Measurements from ENCODE around the gene SFXN3. TPM values are rescaled to one million over a fixed set of nuclear protein-coding genes. Genes with fewer than 3 reads are reported as not detected.
A peak's percentile ranks its signal among the peaks of the same experiment; 100 is the strongest.

The SFXN3 gene
- total and polyA plus RNA-seq, 2 experiments from 2014 or later = 93.6 to 102 TPM

- Histone ChIP-seq H3K4me2 (no peak overlapping the region), H3K27ac (peak overlapping the region; percentile 89), H3K27me3 (peaks cover 31% of the 10 kb centered on the region), H3K9me2 (replicated peaks; ENCODE audit: insufficient read depth) (no peaks in the 10 kb centered on the region), H3K36me3 (replicated peaks; ENCODE audit: insufficient read depth, low read depth) (no peaks in the 10 kb centered on the region), H3K9me3 (ENCODE audit: low read depth) (no peaks in the 10 kb centered on the region), H4K20me1 (ENCODE audit: insufficient read depth, poor library complexity, severe bottlenecking) (no peaks in the 10 kb centered on the region), H3K79me2 (no peaks in the 10 kb centered on the region), H3K4me1 (ENCODE audit: insufficient read depth) (peaks cover 14% of the 10 kb centered on the region), H3K4me3 (no peak overlapping the region), H2AFZ (no peak overlapping the region)
- DNase-seq (ENCODE audit: low spot score) = no peak
- TF ChIP-seq EZH2 (IDR thresholded peaks at IDR 0.05; ENCODE audit: borderline replicate concordance) = no peak
- no peak for TF ChIP-seq CTCF (IDR thresholded peaks at IDR 0.05; ENCODE audit: poor library complexity)
- TF ChIP-seq EZH2phosphoT487 (IDR thresholded peaks at IDR 0.05; ENCODE audit: low read depth, severe bottlenecking, unreplicated experiment) = no peak
- WGBS (ENCODE audit: low lambda C conversion rate, missing lambda C conversion rate) = 80% methylated on average over 2 of the region's 2 CpGs
These were observed 13.1 kb downstream of the SFXN3 start for GRCh38 chr10:101044117-101044516.

GRCh38 chr10:101046332-101047238 lies 15.6 kb downstream of the SFXN3 start:
- H3K9me2 ChIP-seq (replicated peaks; ENCODE audit: insufficient read depth) = no peaks in the 10 kb centered on the region
- peak overlapping the region; percentile 34 for H3K4me2 ChIP-seq
- no peak overlapping the region for H3K4me3 ChIP-seq
- H3K36me3 ChIP-seq (replicated peaks; ENCODE audit: insufficient read depth, low read depth) = no peaks in the 10 kb centered on the region
- H3K27ac ChIP-seq = no peak overlapping the region
- no peak overlapping the region for H2AFZ ChIP-seq
- no peaks in the 10 kb centered on the region for H3K79me2 ChIP-seq
- TF ChIP-seq EZH2 (IDR thresholded peaks at IDR 0.05; ENCODE audit: borderline replicate concordance) (no peak), EZH2phosphoT487 (IDR thresholded peaks at IDR 0.05; ENCODE audit: low read depth, severe bottlenecking, unreplicated experiment) (no peak), CTCF (IDR thresholded peaks at IDR 0.05; ENCODE audit: poor library complexity) (no peak)
- no peaks in the 10 kb centered on the region for H4K20me1 ChIP-seq (ENCODE audit: insufficient read depth, poor library complexity, severe bottlenecking)
- WGBS (ENCODE audit: low lambda C conversion rate, missing lambda C conversion rate) = 21% methylated on average over 25 of the region's 25 CpGs
- H3K4me1 ChIP-seq (ENCODE audit: insufficient read depth) = peaks cover 16% of the 10 kb centered on the region
- no peak for DNase-seq (ENCODE audit: low spot score)
- peaks cover 56% of the 10 kb centered on the region for H3K27me3 ChIP-seq
- H3K9me3 ChIP-seq (ENCODE audit: low read depth) = no peaks in the 10 kb centered on the region

- no peak overlapping the region for H3K27ac ChIP-seq
These were observed 16.2 kb downstream of the SFXN3 start for GRCh38 chr10:101047268-101047667.

More at GRCh38 chr10:101047268-101047667, 16.2 kb downstream of the SFXN3 start:
- TF ChIP-seq CTCF (IDR thresholded peaks at IDR 0.05; ENCODE audit: poor library complexity) (no peak), EZH2 (IDR thresholded peaks at IDR 0.05; ENCODE audit: borderline replicate concordance) (no peak), EZH2phosphoT487 (IDR thresholded peaks at IDR 0.05; ENCODE audit: low read depth, severe bottlenecking, unreplicated experiment) (no peak)
- no peak overlapping the region for H3K4me3 ChIP-seq
- peak overlapping the region; percentile 34 for H3K4me2 ChIP-seq
- no peaks in the 10 kb centered on the region for H4K20me1 ChIP-seq (ENCODE audit: insufficient read depth, poor library complexity, severe bottlenecking)
- WGBS (ENCODE audit: low lambda C conversion rate, missing lambda C conversion rate) = 19% methylated on average over 16 of the region's 16 CpGs
- H3K9me2 ChIP-seq (replicated peaks; ENCODE audit: insufficient read depth) = no peaks in the 10 kb centered on the region
- peaks cover 57% of the 10 kb centered on the region for H3K27me3 ChIP-seq
- H3K9me3 ChIP-seq (ENCODE audit: low read depth) = no peaks in the 10 kb centered on the region
- H3K79me2 ChIP-seq = no peaks in the 10 kb centered on the region
- no peak overlapping the region for H2AFZ ChIP-seq
- H3K36me3 ChIP-seq (replicated peaks; ENCODE audit: insufficient read depth, low read depth) = no peaks in the 10 kb centered on the region
- DNase-seq (ENCODE audit: low spot score) = no peak
- peaks cover 9% of the 10 kb centered on the region for H3K4me1 ChIP-seq (ENCODE audit: insufficient read depth)
